Measurements from ENCODE around the gene DNAJB14. TPM values are rescaled to one million over a fixed set of nuclear protein-coding genes. Genes with fewer than 3 reads are reported as not detected.

DNAJB14 gene
- total RNA-seq, 1 donor from 2014 or later: 57.9 TPM

GRCh38 chr4:99949034-99949998 is 2.9 kb upstream of the DNAJB14 start:
- Mint-ChIP-seq H3K27ac (ENCODE audit: unreplicated experiment) (no peak overlapping the region), H3K36me3 (ENCODE audit: low read depth) (peaks cover 2% of the 10 kb centered on the region), H3K4me3 (ENCODE audit: unreplicated experiment) (no peak overlapping the region), H3K27me3 (ENCODE audit: low read depth) (no peaks in the 10 kb centered on the region), H3K4me1 (ENCODE audit: low read depth) (peaks cover 30% of the 10 kb centered on the region), H3K9me3 (ENCODE audit: low read depth) (no peaks in the 10 kb centered on the region)
- peak; percentile 90 for TF ChIP-seq CTCF (IDR thresholded peaks at IDR 0.05)
- DNase-seq (ENCODE audit: low spot score): peak; percentile 93

GRCh38 chr4:99947608-99948007 is 1.2 kb upstream of the DNAJB14 start:
- Mint-ChIP-seq H3K4me3 (ENCODE audit: unreplicated experiment) (no peak overlapping the region), H3K27ac (ENCODE audit: unreplicated experiment) (no peak overlapping the region), H3K9me3 (ENCODE audit: low read depth) (no peaks in the 10 kb centered on the region), H3K36me3 (ENCODE audit: low read depth) (peaks cover 2% of the 10 kb centered on the region), H3K27me3 (ENCODE audit: low read depth) (no peaks in the 10 kb centered on the region), H3K4me1 (ENCODE audit: low read depth) (peaks cover 46% of the 10 kb centered on the region)
- DNase-seq (ENCODE audit: low spot score): no peak
- no peak for TF ChIP-seq CTCF (IDR thresholded peaks at IDR 0.05)

GRCh38 chr4:99947190-99947578 is 766 bp upstream of the DNAJB14 start:
- H3K4me3 Mint-ChIP-seq (ENCODE audit: unreplicated experiment): peak overlapping the region; percentile 77
- peaks cover 47% of the 10 kb centered on the region for H3K4me1 Mint-ChIP-seq (ENCODE audit: low read depth)
- H3K27ac Mint-ChIP-seq (ENCODE audit: unreplicated experiment): no peak overlapping the region
- DNase-seq (ENCODE audit: low spot score): no peak
- H3K9me3 Mint-ChIP-seq (ENCODE audit: low read depth): no peaks in the 10 kb centered on the region
- no peak for TF ChIP-seq CTCF (IDR thresholded peaks at IDR 0.05)
- H3K36me3 Mint-ChIP-seq (ENCODE audit: low read depth): peaks cover 2% of the 10 kb centered on the region
- H3K27me3 Mint-ChIP-seq (ENCODE audit: low read depth): no peaks in the 10 kb centered on the region

GRCh38 chr4:99945718-99946355 is 581 bp downstream of the DNAJB14 start:
- Mint-ChIP-seq H3K36me3 (ENCODE audit: low read depth) (peaks cover 2% of the 10 kb centered on the region), H3K27me3 (ENCODE audit: low read depth) (no peaks in the 10 kb centered on the region), H3K4me1 (ENCODE audit: low read depth) (peaks cover 47% of the 10 kb centered on the region), H3K27ac (ENCODE audit: unreplicated experiment) (peak overlapping the region; percentile 97), H3K4me3 (ENCODE audit: unreplicated experiment) (peak overlapping the region; percentile 93), H3K9me3 (ENCODE audit: low read depth) (no peaks in the 10 kb centered on the region)
- TF ChIP-seq CTCF (IDR thresholded peaks at IDR 0.05): peak; percentile 41
- no peak for DNase-seq (ENCODE audit: low spot score)

DNA sequence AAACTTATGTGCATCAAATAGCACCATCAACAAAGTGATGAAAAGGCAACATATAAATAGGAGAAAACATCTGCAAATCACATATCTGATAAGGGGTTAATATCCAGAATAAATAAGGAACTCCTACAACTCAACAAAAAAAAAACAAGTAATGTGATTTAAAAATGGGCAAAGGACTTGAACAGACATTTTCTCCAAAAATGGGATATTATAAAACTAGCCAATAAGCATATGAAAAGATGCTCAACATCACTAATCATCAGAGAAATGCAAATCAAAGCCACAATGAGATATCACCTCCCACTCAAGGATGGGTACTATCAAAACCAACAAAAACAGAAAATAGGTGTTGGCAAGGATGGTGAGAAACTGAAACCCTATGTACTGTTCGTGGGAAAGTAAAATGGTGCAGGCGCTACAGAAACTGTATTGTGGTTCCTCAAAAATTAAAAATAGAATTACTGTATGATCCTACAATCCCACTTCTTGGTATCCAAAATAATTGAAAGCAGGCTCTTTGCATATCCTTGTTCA is 2.4 kb downstream of the DNAJB14 start:
- Mint-ChIP-seq H3K9me3 (ENCODE audit: low read depth) (no peaks in the 10 kb centered on the region), H3K27me3 (ENCODE audit: low read depth) (no peaks in the 10 kb centered on the region), H3K36me3 (ENCODE audit: low read depth) (peaks cover 2% of the 10 kb centered on the region), H3K4me3 (ENCODE audit: unreplicated experiment) (no peak overlapping the region), H3K4me1 (ENCODE audit: low read depth) (peaks cover 47% of the 10 kb centered on the region), H3K27ac (ENCODE audit: unreplicated experiment) (no peak overlapping the region)
- DNase-seq (ENCODE audit: low spot score): no peak
- TF ChIP-seq CTCF (IDR thresholded peaks at IDR 0.05): no peak
